Epithelial cell of prostate (primary cell): ENCODE measurements around the gene TJP2.

Source experiments
- DNase-seq: peaks from one replicate; pipeline ENCODE4 v3.0.0-alpha.2; 2011; ENCODE audit warnings: low read depth, low spot score
- H3K27ac ChIP-seq: fragments of 450-650 bp; 2 replicates; pipeline ENCODE4 v1.5.1; 2017; ENCODE audit warnings: mild to moderate bottlenecking

The TJP2 gene

DNA sequence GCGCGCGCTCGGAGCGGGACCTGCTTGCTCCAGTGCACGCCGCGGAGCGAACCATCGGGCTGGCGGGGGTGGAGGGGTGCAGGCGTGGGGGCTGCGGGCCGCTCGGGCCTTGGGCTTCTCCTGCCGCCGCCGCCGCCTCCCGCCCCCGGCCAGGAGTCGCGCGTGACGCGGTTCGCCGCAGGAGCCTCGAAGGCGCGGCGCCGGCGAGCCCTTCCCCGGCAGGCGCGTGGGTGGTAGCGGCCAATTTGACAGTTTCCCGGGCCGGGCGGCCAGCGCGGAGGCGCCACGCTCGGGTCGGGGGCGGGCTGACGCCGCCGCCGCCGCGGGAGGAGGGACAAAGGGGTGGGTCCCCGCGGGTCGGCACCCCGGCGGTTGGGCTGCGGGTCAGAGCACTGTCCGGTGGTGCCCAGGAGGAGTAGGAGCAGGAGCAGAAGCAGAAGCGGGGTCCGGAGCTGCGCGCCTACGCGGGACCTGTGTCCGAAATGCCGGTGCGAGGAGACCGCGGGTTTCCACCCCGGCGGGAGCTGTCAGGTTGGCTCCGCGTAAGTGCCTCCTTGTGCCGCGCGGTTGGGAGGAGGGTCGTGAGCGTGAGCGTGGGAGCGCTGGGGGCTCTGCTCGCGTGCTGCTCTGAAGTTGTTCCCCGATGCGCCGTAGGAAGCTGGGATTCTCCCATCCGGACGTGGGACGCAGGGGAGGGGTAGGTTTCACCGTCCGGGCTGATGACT is at the start of gene TJP2:
TJP2 (plus strand) TSS at position 387 of the 725 bp plus-strand sequence; CDS start at position 483, 96 bp downstream.
- H3K27ac ChIP-seq: peak within 1 kb of the TSS; percentile 95
- DNase-seq: no peak

DNA sequence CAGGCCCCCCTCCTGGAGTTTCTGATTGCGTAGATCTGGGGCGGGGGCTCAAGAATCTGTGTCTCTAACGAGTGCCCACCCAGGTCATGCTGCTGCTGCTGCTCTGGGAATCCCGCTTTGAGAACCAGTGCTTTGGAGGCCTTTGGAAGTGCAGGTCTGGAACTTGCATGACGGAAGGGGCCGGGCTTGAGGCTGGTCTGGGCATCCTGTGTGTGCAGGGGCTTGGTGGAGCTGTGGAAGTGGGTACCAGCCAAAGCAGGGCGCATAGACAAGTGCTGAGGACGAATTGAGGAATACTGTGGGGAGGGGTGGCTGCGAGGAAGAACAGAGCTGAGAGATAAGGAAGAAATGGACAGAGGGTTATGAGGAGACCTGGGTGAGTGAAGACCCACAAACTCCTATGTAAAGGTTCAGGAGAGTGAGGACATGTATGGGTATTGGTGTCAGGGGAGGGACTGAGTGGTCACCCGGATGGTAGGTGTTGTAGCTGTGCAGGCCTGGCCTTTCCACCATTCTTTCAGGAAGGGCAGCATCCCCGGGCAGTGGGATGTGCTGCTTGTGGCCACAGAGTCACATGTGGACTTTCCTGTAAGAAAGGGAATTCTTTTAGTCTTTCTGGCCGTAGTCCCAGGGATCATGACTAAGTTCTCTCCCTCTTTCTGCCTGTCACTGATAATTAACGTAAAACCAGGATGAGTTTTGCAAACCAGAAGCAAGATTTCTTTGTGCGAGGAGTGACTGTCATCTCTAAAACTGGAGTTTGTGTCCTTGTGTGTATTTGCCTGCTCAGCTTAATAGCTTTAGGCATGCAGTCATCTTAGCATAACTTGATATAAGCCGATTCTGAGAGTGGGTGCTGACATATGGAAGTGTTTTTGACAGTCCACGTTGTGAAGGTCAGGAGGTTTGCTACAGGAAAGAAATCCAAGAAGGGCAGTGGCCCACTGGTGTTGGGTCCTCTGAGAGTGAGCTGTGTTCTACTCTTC is 43.3 kb upstream of the TJP2 start:
- no peak for DNase-seq
- H3K27ac ChIP-seq: peak overlapping the region; percentile 76

DNA sequence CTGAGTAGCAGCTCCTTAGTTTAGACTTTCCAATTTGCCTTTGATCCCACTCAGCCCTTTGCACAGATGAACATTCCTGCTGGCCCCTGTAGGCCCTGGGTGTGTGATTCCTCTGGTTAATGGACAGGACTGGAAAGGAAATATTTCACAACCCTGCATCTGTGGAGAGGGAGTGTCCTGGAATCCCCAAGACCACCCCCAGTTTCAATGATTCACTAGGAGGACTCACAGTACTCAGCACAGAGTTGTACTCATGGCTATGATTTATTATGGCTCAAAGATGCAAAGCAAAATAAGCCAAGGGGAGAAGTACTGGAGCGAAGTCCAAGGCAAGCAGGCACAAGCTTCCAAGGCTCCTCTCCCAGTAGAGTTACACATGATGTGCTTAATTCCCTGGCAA is 42.4 kb upstream of the TJP2 start:
- H3K27ac ChIP-seq: peak overlapping the region; percentile 76
- DNase-seq: peak; percentile 95

DNA sequence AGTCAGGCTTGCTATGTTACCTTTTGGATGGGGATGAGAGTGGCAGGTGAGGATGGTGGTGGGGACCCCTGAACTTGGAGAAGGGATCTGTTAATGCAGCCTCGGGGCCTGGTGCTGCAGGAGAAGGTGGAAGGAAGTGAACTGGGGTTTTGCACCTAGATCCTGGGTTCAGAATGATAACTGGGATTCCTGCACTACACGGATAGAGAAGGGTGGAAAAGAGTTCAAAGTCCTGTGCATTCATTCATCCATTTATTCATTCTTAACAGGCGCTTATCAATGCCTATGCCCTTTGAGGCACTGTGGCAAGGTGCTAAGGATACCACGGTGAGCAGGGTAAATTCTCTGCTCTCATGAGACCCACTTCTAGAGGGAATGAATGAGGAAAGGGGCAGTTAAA is 41.7 kb upstream of the TJP2 start:
- DNase-seq: no peak
- peak overlapping the region; percentile 76 for H3K27ac ChIP-seq

DNA sequence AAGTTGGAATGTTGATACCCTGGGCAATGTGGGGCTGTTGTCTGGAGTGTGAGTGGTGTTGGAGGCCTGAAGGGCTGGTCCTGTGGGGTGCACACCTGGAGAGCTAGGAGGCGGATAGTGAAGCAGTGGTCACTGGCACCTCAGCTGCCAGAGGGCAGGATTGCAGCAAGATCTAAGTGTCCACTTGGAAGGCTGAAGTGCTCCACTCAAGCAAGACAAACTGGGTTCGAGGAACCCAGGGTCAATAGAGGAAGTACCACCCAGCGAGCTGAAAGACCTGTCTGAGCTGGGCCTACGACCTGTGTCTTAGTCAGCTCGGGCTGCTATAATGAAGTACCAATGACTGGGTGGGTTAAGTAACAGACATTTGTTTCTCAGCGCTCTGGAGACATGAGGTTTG is 39.7 kb upstream of the TJP2 start:
- no peak overlapping the region for H3K27ac ChIP-seq
- DNase-seq: no peak

DNA sequence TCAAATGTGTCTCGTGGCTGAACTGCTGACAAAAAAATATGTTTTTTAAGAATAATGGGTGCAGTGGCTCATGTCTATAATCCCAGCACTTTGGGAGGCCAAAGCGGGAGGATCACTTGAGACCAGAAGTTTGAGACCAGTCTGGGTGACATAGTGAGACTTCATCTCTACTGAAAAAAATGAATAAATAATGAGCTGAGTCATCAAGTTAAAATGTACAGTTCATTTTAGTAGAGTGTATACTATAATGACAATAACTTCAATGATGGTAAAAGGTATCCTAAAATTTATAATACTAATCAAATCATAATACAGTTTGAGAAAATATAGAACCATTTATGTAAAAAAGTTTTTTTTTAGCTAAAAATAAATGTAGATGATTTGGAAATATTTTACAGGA is 37.9 kb upstream of the TJP2 start:
- H3K27ac ChIP-seq: no peak overlapping the region
- no peak for DNase-seq

DNA sequence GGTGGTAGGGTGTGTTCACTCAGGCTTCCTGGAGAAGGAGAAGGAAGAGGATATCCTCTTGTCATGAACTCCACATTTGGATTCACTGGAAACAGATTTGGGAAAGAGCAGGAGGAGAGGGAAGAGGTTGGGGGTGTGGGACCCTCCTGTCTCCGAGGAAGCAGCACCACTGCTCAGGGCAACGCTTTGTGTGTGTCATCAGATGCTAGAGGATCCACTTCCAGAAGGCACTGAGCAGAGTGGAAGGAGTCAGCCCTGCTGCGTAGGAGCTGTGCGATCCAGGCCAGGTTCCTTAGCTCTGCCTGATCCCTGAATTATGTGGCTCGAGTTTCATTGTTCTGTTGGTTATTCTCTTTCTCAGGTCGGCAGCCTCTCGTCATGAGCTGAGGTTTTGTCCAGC is 37.3 kb upstream of the TJP2 start:
- DNase-seq: no peak
- H3K27ac ChIP-seq: no peak overlapping the region

DNA sequence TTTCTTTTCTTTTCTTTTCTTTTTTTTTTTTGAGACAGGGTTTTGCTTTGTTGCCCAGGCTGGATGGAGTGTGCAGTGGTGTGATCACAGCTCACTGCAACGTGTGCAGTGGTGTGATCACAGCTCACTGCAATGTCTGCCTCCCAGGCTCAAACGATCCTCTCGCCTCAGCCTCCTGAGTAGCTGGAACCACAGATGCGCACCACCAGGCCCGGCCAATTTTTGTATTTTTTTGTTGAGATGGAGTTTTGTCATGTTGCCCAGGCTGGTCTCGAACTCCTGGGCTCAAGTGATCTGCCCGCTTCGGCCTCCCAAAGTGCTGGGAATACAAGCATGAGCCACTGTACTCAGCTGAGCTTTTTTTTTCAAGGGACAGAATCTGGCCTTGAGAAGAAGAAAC is 36.8 kb upstream of the TJP2 start:
- no peak overlapping the region for H3K27ac ChIP-seq
- no peak for DNase-seq

DNA sequence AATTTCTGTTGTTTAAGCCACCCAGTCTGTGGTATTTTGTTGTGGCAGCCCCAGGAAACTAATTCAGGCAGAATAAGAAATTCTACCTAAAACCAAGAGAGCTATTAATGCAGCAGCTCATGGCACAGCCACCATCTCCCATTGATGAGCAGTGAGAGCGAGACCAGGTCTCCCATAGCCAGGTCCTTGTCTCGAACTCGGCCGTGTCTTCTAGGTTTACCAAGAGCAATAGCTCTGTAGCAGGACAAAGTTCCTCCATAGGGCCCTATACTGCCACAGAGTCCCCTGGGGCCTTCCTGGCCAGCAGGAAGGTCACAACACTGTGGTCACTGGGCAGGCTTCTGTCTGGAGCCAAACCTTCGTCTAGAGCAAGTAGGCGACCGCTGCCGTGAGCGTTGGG is 34.5 kb upstream of the TJP2 start:
- DNase-seq: no peak

DNA sequence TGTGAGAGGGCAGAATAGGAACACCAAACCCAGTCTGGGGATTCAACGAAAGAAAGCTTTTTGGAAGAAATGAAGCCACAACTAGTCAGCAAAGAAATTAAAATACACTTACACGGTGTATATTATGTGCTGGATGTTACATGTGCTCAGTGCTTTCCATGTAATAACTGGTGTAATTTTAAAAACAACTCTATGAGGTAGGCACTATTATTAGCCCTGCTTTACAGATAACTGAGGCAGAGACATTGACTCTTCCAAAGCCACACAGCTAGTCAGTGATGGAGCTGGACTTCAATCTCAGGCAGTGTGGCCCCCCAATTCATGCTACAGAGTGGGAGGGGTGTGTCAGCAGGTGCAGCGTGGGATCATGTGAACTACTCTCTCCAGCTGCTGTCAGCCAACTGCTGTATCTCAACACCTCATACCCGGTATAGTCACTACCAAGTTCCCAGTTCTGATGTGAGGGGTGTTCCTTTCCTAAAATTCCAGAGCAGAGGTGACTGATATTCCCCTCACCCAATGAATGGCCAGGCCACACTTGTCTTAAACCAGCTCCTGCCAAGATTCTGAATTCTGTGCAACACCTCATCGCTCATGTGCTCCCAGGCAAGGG is 33.8 kb upstream of the TJP2 start:
- no peak overlapping the region for H3K27ac ChIP-seq
- DNase-seq: no peak

More for the DNA sequence above, 34.5 kb upstream of the TJP2 start:
- H3K27ac ChIP-seq: no peak overlapping the region

DNA sequence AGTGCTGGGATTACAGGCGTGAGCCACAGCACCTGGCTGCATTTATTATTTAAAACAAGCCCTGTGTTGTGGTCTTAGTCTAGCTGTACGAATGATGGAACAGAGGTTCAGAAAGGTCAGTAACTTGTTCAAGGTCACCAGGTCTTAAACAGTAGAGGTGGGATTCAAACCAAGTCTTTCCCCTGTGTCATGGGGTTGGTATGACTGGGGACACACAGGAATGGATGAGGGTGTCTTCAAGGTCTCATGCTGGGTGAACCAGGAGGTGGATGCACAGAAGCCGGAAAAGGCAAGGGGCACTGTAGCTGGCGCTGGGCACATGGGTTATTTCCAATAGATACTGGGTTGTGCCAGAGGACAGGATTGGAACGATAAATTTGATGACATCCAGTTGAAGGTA is 32.2 kb upstream of the TJP2 start:
- H3K27ac ChIP-seq: peak overlapping the region; percentile 35
- DNase-seq: no peak

DNA sequence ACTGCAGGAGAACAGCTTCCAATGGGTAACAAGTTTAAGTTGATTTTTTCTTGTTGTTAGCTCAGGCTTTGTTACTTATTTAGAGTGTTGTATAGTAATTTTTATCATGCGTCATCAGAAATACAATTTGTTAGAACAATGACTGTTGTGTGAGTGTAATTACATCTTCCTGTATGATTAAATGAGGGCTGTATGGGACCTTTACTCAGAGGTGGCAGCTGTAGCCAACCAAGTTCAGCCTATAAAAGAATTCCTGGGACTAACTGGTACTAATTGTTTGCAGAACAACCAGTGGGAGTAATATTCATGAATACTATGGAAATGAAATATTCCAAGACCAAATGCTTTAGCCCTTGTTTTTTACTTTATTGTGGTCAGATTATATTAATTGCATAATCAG is 30.8 kb upstream of the TJP2 start:
- peak overlapping the region; percentile 35 for H3K27ac ChIP-seq
- DNase-seq: no peak

DNA sequence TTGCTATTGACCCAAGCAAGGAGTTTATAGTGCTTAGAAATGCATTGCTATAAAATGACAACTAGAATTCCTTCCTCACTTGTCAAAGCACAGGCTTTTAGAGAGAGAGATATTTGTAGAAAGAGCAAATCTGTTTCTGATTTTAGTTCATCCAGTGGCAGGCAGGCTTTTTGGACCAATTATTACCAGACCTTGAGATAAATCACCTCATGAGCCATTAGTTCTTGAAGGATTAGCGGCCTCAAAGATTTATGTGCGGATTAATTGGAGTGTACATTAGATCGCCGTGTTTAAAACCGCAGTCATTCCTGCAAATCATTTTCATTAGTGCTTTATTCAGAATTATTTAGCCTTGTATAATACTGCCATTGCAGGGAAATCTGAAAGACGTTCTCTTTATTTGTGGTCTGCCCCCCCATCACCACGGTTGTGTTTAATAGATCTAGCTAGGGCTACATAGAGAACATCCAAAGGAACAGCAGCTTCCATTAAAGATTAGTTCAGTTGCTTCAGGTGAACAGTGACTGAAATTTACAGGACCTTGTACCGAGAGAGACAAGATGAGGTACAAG is 28.8 kb upstream of the TJP2 start:
- H3K27ac ChIP-seq: no peak overlapping the region
- no peak for DNase-seq

DNA sequence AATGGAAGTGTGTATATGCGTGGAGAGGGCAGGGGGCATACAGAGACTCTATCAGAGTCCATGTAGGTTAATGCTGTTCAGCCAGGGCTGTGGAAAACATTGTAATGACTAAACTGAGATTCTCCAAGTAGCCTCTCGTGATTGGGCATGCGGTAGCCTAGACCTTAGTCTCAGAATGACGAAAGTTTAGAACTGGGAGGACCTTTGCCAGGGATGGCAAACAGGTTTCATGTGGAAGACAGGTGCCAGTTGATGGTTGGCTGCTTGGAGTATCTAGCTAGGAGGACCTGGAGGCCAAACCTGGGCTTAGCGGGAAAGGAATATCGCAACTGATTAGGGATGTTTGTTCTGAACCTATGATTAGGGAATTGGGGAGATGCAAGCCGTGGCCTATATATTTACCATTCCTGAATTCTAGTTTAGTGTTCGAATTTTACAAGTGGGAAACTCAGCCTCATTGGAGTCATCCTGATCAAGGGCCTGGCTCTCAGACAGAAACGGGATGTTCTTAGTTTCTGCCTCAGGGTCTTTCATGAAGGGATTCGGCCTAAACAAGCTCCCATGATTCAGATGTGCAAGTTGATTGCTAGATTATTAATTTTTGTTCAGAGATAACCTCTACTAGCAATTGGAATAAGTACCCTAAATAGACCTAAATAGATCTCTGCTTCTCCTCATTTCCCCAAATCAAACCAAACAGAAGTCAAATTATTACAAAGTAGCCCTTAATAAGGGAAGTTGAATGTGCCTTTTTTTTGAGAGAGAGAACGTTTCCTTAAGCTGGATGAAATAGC is 26.8 kb upstream of the TJP2 start:
- no peak for DNase-seq
- no peak overlapping the region for H3K27ac ChIP-seq

DNA sequence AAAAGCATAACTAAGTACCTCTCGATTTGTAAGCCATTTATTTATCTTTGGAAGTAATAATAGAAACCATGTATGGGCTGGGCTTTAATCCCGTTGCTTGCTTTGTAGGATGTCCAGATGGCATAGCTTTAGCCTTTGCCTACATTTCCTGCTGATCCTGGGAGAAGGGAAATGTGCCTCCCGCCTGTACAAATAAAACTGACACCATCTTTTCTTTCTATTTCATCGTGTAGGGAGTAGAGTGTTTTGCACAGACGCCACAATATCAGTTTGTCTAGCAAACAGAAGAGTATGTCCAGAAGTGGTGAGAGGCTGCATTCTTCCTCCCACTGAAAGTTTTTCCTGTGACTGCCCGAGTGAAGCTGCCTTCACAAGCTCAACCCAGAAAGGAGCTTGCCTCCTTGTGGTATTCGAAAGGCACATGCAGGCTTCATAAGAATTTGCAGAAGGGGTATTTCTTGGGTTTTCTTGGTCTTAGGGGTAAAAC is 24.7 kb upstream of the TJP2 start:
- DNase-seq: no peak
- H3K27ac ChIP-seq: no peak overlapping the region

DNA sequence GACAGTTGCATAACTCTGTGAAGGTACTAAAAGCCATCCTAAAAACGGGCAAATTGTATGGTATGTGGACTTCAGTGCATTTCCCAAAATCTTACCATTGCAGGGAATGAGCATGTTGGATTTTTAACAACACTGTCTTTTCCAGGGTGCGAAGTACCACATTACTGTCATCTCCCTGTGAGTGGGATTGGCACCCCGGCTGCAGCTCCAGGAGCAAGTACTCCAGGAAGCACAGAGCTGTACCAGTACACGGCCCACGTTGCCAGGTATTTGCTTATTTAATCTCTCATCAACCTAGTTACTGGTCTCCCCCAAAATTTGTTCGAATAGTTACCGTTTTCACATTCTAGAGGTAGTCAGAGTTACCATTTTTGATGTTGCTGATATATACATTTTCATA is 22.6 kb upstream of the TJP2 start:
- no peak overlapping the region for H3K27ac ChIP-seq
- DNase-seq: no peak

DNA sequence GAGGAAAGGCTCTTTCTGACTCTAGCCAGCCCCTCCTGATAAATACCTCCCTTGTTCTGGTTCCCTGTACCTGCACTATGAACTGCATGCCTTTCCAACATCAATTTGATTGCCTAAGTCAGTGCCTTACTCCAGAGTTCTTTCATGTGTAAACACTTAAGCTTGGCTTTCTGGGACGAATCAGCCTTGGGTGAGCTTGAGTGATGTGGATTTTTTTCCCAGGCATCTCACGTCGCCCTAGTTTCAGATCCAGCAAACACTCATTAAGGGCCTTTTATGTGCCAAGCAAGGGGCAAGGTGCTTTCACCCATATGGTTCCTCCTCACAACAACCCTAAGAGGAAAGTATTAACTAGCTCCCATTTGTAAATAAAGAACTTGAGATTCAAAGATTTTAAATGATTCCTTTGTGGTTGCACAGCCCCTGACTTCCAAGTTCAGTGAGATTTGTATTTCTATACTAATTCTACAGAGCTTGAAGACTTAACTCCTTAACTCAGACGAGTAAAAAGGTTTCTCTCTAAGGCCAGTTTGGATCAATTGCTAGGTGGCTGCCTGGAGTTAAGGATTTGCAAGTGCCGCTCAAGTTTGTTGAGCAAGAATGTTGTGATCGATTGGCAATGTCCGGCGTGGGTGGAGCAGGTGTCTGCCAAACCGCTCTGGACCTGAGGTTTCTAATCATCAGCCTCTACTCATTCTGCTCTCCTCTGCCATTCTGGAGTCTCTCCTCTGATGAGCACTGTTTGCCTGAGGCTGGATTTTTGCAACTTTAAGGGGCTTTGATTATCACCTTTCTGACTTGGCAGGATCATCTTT is 20.2 kb upstream of the TJP2 start:
- DNase-seq: no peak

DNA sequence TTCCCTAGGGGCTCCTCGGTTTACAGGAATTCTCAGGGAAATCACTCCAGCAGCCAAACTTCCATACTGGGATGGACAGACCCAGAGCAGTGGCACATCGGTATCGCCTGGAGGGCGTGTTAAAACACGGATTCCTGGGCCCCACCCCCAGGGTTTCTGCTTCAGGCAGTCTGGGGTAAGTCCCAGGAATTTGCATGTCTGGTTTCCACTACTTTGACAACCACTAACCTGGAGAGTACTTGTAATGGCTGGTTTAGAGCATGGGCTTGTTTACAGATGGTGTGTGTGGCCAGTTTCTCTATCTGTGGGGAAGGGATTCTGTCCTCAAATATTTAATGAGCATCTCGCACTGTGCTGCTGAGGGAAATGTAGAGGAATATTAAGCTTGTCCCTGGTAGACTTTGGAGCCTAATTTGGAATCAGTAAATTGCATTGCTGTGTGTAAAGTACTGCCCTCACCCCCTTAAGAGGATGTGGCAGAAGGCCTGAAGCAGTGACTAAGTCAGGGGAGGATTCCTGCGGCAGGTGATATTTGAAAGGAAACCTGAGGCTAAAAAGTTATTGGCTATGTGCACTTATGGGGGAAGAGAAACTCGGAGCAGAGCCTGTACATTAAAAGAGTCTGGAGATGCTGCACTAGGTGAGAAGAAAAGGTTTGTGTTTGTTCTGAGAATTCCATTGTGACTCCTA is 18.6 kb upstream of the TJP2 start:
- no peak for DNase-seq

More for the DNA sequence above, 20.2 kb upstream of the TJP2 start:
- H3K27ac ChIP-seq: no peak overlapping the region

More for the DNA sequence above, 18.6 kb upstream of the TJP2 start:
- peak overlapping the region; percentile 22 for H3K27ac ChIP-seq
